ENCODE data around the gene RHOD.

DNA sequence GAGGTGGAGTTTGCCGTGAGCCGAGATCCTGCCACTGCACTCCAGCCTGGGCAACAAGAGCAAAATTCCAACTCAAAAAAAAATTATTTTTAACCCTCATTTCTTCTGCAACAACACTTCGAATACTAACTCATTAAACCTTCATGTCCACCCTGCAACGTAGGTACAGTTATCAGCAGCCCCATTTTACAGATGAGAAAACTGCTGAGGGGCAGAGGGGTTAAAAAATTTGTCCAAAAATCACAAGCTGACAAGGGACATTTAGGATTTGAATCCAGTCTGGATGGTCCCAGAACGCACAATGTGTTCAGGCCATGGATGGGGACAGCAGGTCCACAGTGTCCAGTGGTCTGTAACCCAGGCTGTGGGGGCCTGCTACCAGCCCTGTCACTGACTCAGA is 29.0 kb downstream of the RHOD start:
- TF ChIP-seq EZH2 (IDR thresholded peaks at IDR 0.05; ENCODE audit: insufficient read depth, low read length) = no peak
- no peak for TF ChIP-seq CTCF (IDR thresholded peaks at IDR 0.05; ENCODE audit: insufficient read depth, low read depth, low read length)

Measured in astrocyte (in vitro differentiated cells and primary cell).